GM18517 (cell line): Measurements from ENCODE around the gene SIVA1.
"Not testable (repeated sequence)": the region's sequence is repeated elsewhere in the genome, so short reads cannot be mapped to it uniquely, and the experiment has no call there.

Experiments used
- ATAC-seq: cut with Tn5 transposase; IDR thresholded peaks from one replicate; pipeline ENCODE4 v1.9.1; 2021; ENCODE audit warnings: mild to moderate bottlenecking, moderate library complexity; ENCODE audit not compliant: unreplicated experiment

Gene SIVA1

GRCh38 chr14:104718871-104719270, 34.1 kb upstream of the SIVA1 start:
- ATAC-seq: no peak

- no peak for ATAC-seq
Observed at GRCh38 chr14:104719343-104719742, 33.6 kb upstream of the SIVA1 start.

GRCh38 chr14:104721505-104722431, 31.2 kb upstream of the SIVA1 start:
- ATAC-seq: no peak

GRCh38 chr14:104722938-104723650, 29.9 kb upstream of the SIVA1 start:
- no peak for ATAC-seq

GRCh38 chr14:104723651-104724406, 29.1 kb upstream of the SIVA1 start, which contains the start of gene ADSS1:
TSS of gene ADSS1 (plus strand) at chr14:104724229. CDS start at chr14:104724271, 42 bp downstream.
- ATAC-seq: peak; percentile 59

GRCh38 chr14:104724407-104724980, 28.5 kb upstream of the SIVA1 start:
- ATAC-seq: peak; percentile 23

GRCh38 chr14:104724981-104725771, 27.8 kb upstream of the SIVA1 start:
- no peak for ATAC-seq

- ATAC-seq: no peak
Observed at GRCh38 chr14:104725772-104726548, 27.0 kb upstream of the SIVA1 start.

GRCh38 chr14:104726600-104727451, 26.1 kb upstream of the SIVA1 start:
- ATAC-seq: no peak

- no peak for ATAC-seq
Observed at GRCh38 chr14:104728631-104729030, 24.3 kb upstream of the SIVA1 start.

GRCh38 chr14:104729176-104729834, 23.6 kb upstream of the SIVA1 start:
- ATAC-seq: not testable (repeated sequence)

GRCh38 chr14:104729835-104730181, 23.1 kb upstream of the SIVA1 start:
- no peak for ATAC-seq

- no peak for ATAC-seq
Observed at GRCh38 chr14:104730487-104730886, 22.5 kb upstream of the SIVA1 start.

GRCh38 chr14:104731320-104732294, 21.3 kb upstream of the SIVA1 start:
- ATAC-seq: no peak

- no peak for ATAC-seq
Observed at GRCh38 chr14:104732355-104732804, 20.6 kb upstream of the SIVA1 start.

- ATAC-seq: no peak
Observed at GRCh38 chr14:104732931-104733681, 19.8 kb upstream of the SIVA1 start.
